ENCODE results near the gene CYP51A1. TPM values are rescaled to one million over a fixed set of nuclear protein-coding genes. Genes with fewer than 3 reads are reported as not detected.
"Not testable (repeated sequence)": the region's sequence is repeated elsewhere in the genome, so short reads cannot be mapped to it uniquely, and the experiment has no call there.

CYP51A1 gene
- total and polyA plus RNA-seq, 4 donors, result 56.4 to 338 (median 170) TPM

DNA sequence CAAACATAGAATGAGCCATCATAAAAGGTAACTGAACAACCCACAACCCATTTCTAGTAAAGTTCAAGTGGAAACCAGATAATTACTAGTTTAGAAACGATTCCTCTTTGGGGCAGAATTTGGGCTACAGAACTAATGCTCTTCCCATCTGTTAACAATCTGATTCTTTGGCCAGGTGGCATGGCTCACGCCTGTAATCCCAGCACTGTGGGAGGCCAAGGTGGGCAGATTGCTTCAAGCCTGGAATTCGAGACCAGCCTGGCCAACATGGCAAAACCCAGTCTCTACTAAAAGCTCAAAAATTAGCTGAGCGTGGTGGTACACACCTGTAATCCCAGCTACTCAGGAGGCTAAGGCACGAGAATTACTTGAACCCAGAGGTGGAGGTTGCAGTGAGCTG, 18.5 kb downstream of the CYP51A1 start:
- Histone ChIP-seq H3K9me3 (ENCODE audit: control insufficient read depth in 4 of 4, low read length in 3 of 4) (no peaks in the 10 kb centered on the region), H3K36me3 (ENCODE audit: control insufficient read depth in 4 of 4, insufficient read depth in 3 of 4, low read depth in 1 of 4, low read length in 3 of 4) (peaks cover 3 to 31% (median 24%) of the 10 kb centered on the region in 4 donors), H3K4me3 (ENCODE audit: low read depth in 1 of 3, low read length in 3 of 3) (no peak overlapping the region), H3K27me3 (ENCODE audit: control insufficient read depth in 4 of 4, insufficient read depth in 4 of 4, low read length in 3 of 4) (no peaks in the 10 kb centered on the region), H3K27ac (ENCODE audit: low read depth in 1 of 2, low read length in 2 of 2) (no peak overlapping the region), H3K9ac (ENCODE audit: low read depth in 1 of 2, low read length in 2 of 2) (no peak overlapping the region), H3K4me1 (ENCODE audit: control insufficient read depth in 4 of 4, insufficient read depth in 4 of 4, low read length in 3 of 4) (peaks cover 0 to 4% (median under 1%) of the 10 kb centered on the region in 4 donors)
- no peak for DNase-seq (ENCODE audit: low spot score)
- TF ChIP-seq JUND (IDR thresholded peaks at IDR 0.05), result no peak
- no peak for TF ChIP-seq HNF4A (conservative IDR thresholded peaks at IDR 0.05)
- no peak for TF ChIP-seq RAD21 (IDR thresholded peaks at IDR 0.05)
- TF ChIP-seq, protein P1, sequence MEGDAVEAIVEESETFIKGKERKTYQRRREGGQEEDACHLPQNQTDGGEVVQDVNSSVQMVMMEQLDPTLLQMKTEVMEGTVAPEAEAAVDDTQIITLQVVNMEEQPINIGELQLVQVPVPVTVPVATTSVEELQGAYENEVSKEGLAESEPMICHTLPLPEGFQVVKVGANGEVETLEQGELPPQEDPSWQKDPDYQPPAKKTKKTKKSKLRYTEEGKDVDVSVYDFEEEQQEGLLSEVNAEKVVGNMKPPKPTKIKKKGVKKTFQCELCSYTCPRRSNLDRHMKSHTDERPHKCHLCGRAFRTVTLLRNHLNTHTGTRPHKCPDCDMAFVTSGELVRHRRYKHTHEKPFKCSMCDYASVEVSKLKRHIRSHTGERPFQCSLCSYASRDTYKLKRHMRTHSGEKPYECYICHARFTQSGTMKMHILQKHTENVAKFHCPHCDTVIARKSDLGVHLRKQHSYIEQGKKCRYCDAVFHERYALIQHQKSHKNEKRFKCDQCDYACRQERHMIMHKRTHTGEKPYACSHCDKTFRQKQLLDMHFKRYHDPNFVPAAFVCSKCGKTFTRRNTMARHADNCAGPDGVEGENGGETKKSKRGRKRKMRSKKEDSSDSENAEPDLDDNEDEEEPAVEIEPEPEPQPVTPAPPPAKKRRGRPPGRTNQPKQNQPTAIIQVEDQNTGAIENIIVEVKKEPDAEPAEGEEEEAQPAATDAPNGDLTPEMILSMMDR (IDR thresholded peaks at IDR 0.05; ENCODE audit: low read depth, low read length, missing input control), result no peak
- TF ChIP-seq ZBTB33 (IDR thresholded peaks at IDR 0.05), result no peak
- TF ChIP-seq EGR1 (IDR thresholded peaks at IDR 0.05; ENCODE audit: low read depth in 2 of 2), result no peak
- WGBS, result 95% methylated on average over 5 of the region's 5 CpGs

DNA sequence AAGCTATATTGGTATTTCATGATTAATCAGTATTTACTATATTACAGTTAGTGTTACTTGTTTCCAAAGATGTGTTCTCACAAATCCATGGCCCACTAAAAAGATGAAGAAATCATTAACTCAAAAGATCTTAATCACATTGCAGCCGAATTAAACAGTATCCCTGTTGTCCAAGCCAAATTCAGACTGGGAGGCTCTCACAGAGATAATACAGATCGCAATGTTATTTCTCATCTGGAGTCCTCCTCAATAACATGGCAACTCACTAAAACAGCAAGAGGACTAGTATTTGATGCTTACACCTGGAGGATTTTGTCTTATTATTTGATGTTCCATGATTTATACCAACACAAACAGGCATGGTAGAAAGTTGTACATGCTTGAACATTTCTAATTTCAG, 23.4 kb downstream of the CYP51A1 start:
- no peak for DNase-seq (ENCODE audit: low spot score)
- Histone ChIP-seq H3K4me1 (ENCODE audit: control insufficient read depth in 4 of 4, insufficient read depth in 4 of 4, low read length in 3 of 4) (no peaks in the 10 kb centered on the region), H3K36me3 (ENCODE audit: control insufficient read depth in 4 of 4, insufficient read depth in 3 of 4, low read depth in 1 of 4, low read length in 3 of 4) (peaks cover 9 to 56% (median 37%) of the 10 kb centered on the region in 4 donors), H3K4me3 (ENCODE audit: low read depth in 1 of 3, low read length in 3 of 3) (no peak overlapping the region), H3K9ac (ENCODE audit: low read depth in 1 of 2, low read length in 2 of 2) (no peak overlapping the region), H3K9me3 (ENCODE audit: control insufficient read depth in 4 of 4, low read length in 3 of 4) (no peaks in the 10 kb centered on the region), H3K27ac (ENCODE audit: low read depth in 1 of 2, low read length in 2 of 2) (no peak overlapping the region), H3K27me3 (ENCODE audit: control insufficient read depth in 4 of 4, insufficient read depth in 4 of 4, low read length in 3 of 4) (no peaks in the 10 kb centered on the region)
- WGBS, result 71% methylated on average over 2 of the region's 2 CpGs
- TF ChIP-seq GABPA (IDR thresholded peaks at IDR 0.05 in 1 of 2, conservative IDR thresholded peaks at IDR 0.05 in 1 of 2) (no peak), MAX (IDR thresholded peaks at IDR 0.05) (no peak), YY1 (IDR thresholded peaks at IDR 0.05) (no peak), SP1 (IDR thresholded peaks at IDR 0.05) (no peak), JUND (IDR thresholded peaks at IDR 0.05) (no peak), NR2F2 (IDR thresholded peaks at IDR 0.05) (no peak)
- TF ChIP-seq, protein P1 (IDR thresholded peaks at IDR 0.05; ENCODE audit: low read depth, low read length, missing input control), result no peak

- TF ChIP-seq SP1 (IDR thresholded peaks at IDR 0.05) (no peak), JUND (IDR thresholded peaks at IDR 0.05) (no peak), FOXA2 (IDR thresholded peaks at IDR 0.05) (no peak), RAD21 (IDR thresholded peaks at IDR 0.05) (no peak), HNF4G (IDR thresholded peaks at IDR 0.05) (no peak)
- TF ChIP-seq, protein P2, sequence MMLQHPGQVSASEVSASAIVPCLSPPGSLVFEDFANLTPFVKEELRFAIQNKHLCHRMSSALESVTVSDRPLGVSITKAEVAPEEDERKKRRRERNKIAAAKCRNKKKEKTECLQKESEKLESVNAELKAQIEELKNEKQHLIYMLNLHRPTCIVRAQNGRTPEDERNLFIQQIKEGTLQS (IDR thresholded peaks at IDR 0.05), result no peak
- peaks cover 12 to 58% (median 41%) of the 10 kb centered on the region in 4 donors for H3K36me3 ChIP-seq (ENCODE audit: control insufficient read depth in 4 of 4, insufficient read depth in 3 of 4, low read depth in 1 of 4, low read length in 3 of 4)
Observed at GRCh38 chr7:92108821-92109220, 25.5 kb downstream of the CYP51A1 start.

DNA sequence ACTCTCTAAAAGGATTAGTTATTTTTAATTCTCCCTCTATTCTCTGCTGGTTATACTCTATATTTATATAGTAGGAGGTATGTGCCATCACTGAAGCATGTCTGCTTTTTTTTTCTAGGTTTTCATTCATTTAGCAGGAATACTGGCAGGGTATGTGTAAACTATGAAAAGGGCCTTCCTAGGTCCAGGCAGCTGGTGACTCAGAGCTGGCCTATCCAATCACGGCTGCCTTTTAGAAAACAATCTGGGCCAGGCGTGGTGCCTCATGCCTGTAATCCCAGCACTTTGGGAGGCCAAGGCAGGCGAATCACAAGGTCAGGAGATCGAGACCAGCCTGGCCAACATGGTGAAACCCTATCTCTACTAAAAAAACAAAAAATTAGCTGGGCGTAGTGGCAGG, 31.4 kb downstream of the CYP51A1 start:
- H3K9ac ChIP-seq (ENCODE audit: low read depth in 1 of 2, low read length in 2 of 2); H3K9me3 ChIP-seq (ENCODE audit: control insufficient read depth in 4 of 4, low read length in 3 of 4); H3K4me3 ChIP-seq (ENCODE audit: low read depth in 1 of 3, low read length in 3 of 3); DNase-seq (ENCODE audit: low spot score); H3K27me3 ChIP-seq (ENCODE audit: control insufficient read depth in 4 of 4, insufficient read depth in 4 of 4, low read length in 3 of 4); H3K27ac ChIP-seq (ENCODE audit: low read depth in 1 of 2, low read length in 2 of 2); H3K4me1 ChIP-seq (ENCODE audit: control insufficient read depth in 4 of 4, insufficient read depth in 4 of 4, low read length in 3 of 4): not testable (repeated sequence)
- WGBS, result 98% methylated on average over 5 of the region's 5 CpGs
- peaks cover 13 to 78% (median 61%) of the 10 kb centered on the region in 4 donors for H3K36me3 ChIP-seq (ENCODE audit: control insufficient read depth in 4 of 4, insufficient read depth in 3 of 4, low read depth in 1 of 4, low read length in 3 of 4)

More at GRCh38 chr7:92108821-92109220, 25.5 kb downstream of the CYP51A1 start:
- Histone ChIP-seq H3K27ac (ENCODE audit: low read depth in 1 of 2, low read length in 2 of 2) (no peak overlapping the region), H3K4me3 (ENCODE audit: low read depth in 1 of 3, low read length in 3 of 3) (no peak overlapping the region), H3K27me3 (ENCODE audit: control insufficient read depth in 4 of 4, insufficient read depth in 4 of 4, low read length in 3 of 4) (no peaks in the 10 kb centered on the region), H3K9me3 (ENCODE audit: control insufficient read depth in 4 of 4, low read length in 3 of 4) (no peaks in the 10 kb centered on the region), H3K4me1 (ENCODE audit: control insufficient read depth in 4 of 4, insufficient read depth in 4 of 4, low read length in 3 of 4) (no peaks in the 10 kb centered on the region), H3K9ac (ENCODE audit: low read depth in 1 of 2, low read length in 2 of 2) (no peak overlapping the region)
- no peak for DNase-seq (ENCODE audit: low spot score)
- WGBS, result 95% methylated on average over 8 of the region's 8 CpGs
